ENCODE results near the gene CEP57.
"Not testable (repeated sequence)": the region's sequence is repeated elsewhere in the genome, so short reads cannot be mapped to it uniquely, and the experiment has no call there.

Gene CEP57

GRCh38 chr11:95800438-95800837 lies 10.1 kb downstream of the CEP57 start:
- H3K36me3 ChIP-seq (ENCODE audit: control insufficient read depth, insufficient read depth, low read length), result peaks cover 5% of the 10 kb centered on the region

GRCh38 chr11:95802806-95803205 lies 12.5 kb downstream of the CEP57 start:
- Histone ChIP-seq H3K9ac (ENCODE audit: low read depth, low read length) (no peak overlapping the region), H3K27me3 (ENCODE audit: control insufficient read depth, insufficient read depth, low read length) (no peaks in the 10 kb centered on the region), H3K4me3 (ENCODE audit: low read depth, low read length) (no peak overlapping the region), H3K36me3 (ENCODE audit: control insufficient read depth, insufficient read depth, low read length) (peaks cover 18% of the 10 kb centered on the region), H3K9me3 (ENCODE audit: control insufficient read depth, insufficient read depth, low read length) (peaks cover 6% of the 10 kb centered on the region), H3K4me1 (ENCODE audit: control insufficient read depth, insufficient read depth, low read length) (no peaks in the 10 kb centered on the region)

More at GRCh38 chr11:95800438-95800837, 10.1 kb downstream of the CEP57 start:
- Histone ChIP-seq H3K9me3 (ENCODE audit: control insufficient read depth, insufficient read depth, low read length) (no peaks in the 10 kb centered on the region), H3K4me3 (ENCODE audit: low read depth, low read length) (no peak overlapping the region), H3K9ac (ENCODE audit: low read depth, low read length) (no peak overlapping the region), H3K4me1 (ENCODE audit: control insufficient read depth, insufficient read depth, low read length) (no peaks in the 10 kb centered on the region), H3K27me3 (ENCODE audit: control insufficient read depth, insufficient read depth, low read length) (no peaks in the 10 kb centered on the region)

DNA sequence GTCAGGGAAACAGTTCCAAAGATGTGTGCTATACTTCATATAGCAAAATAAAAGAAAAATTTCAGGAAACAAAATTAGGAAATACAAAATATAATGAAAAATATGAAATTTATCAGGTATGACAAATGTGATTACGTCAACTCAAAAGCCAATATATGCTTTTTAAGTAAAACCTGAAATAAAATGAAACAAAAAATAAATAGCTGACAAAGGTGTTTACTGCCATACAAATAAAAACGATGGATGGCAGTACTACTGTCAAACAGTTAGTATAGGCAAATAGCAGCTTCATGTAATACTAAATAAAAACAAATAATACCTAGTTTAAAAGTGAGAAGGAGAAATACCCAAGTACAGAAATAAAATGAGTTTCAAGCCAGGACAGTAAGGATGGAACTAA lies 13.7 kb downstream of the CEP57 start:
- Histone ChIP-seq H3K27me3 (ENCODE audit: control insufficient read depth, insufficient read depth, low read length) (no peaks in the 10 kb centered on the region), H3K4me3 (ENCODE audit: low read depth, low read length) (no peak overlapping the region), H3K9ac (ENCODE audit: low read depth, low read length) (no peak overlapping the region), H3K4me1 (ENCODE audit: control insufficient read depth, insufficient read depth, low read length) (no peaks in the 10 kb centered on the region), H3K36me3 (ENCODE audit: control insufficient read depth, insufficient read depth, low read length) (peaks cover 18% of the 10 kb centered on the region), H3K9me3 (ENCODE audit: control insufficient read depth, insufficient read depth, low read length) (peaks cover 6% of the 10 kb centered on the region)

GRCh38 chr11:95805869-95806268 lies 15.6 kb downstream of the CEP57 start:
- Histone ChIP-seq H3K4me3 (ENCODE audit: low read depth, low read length) (no peak overlapping the region), H3K9ac (ENCODE audit: low read depth, low read length) (no peak overlapping the region), H3K9me3 (ENCODE audit: control insufficient read depth, insufficient read depth, low read length) (peaks cover 6% of the 10 kb centered on the region), H3K4me1 (ENCODE audit: control insufficient read depth, insufficient read depth, low read length) (no peaks in the 10 kb centered on the region), H3K27me3 (ENCODE audit: control insufficient read depth, insufficient read depth, low read length) (no peaks in the 10 kb centered on the region), H3K36me3 (ENCODE audit: control insufficient read depth, insufficient read depth, low read length) (peaks cover 18% of the 10 kb centered on the region)

- H3K4me1 ChIP-seq (ENCODE audit: control insufficient read depth, insufficient read depth, low read length); H3K9ac ChIP-seq (ENCODE audit: low read depth, low read length); H3K9me3 ChIP-seq (ENCODE audit: control insufficient read depth, insufficient read depth, low read length); H3K4me3 ChIP-seq (ENCODE audit: low read depth, low read length); H3K27me3 ChIP-seq (ENCODE audit: control insufficient read depth, insufficient read depth, low read length): not testable (repeated sequence)
- H3K36me3 ChIP-seq (ENCODE audit: control insufficient read depth, insufficient read depth, low read length), result peaks cover 18% of the 10 kb centered on the region
Observed at GRCh38 chr11:95806464-95806863, 16.2 kb downstream of the CEP57 start.

DNA sequence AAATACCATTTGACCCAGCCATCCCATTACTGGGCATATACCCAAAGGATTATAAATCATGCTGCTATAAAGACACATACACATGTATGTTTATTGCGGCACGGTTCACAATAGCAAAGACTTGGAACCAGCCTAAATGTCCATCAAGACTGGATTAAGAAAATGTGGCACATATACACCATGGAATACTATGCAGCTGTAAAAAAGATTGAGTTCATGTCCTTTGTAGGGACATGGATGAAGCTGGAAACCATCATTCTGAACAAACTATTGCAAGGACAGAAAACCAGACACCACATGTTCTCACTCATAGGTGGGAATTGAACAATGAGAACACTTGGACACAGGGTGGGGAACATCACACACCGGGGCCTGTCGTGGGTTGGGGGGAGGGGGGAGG lies 20.8 kb downstream of the CEP57 start:
- H3K27me3 ChIP-seq (ENCODE audit: control insufficient read depth, insufficient read depth, low read length); H3K9me3 ChIP-seq (ENCODE audit: control insufficient read depth, insufficient read depth, low read length); H3K4me1 ChIP-seq (ENCODE audit: control insufficient read depth, insufficient read depth, low read length); H3K4me3 ChIP-seq (ENCODE audit: low read depth, low read length); H3K9ac ChIP-seq (ENCODE audit: low read depth, low read length): not testable (repeated sequence)
- H3K36me3 ChIP-seq (ENCODE audit: control insufficient read depth, insufficient read depth, low read length), result peaks cover 10% of the 10 kb centered on the region

- no peaks in the 10 kb centered on the region for H3K36me3 ChIP-seq (ENCODE audit: control insufficient read depth, insufficient read depth, low read length)
- no peaks in the 10 kb centered on the region for H3K4me1 ChIP-seq (ENCODE audit: control insufficient read depth, insufficient read depth, low read length)
- no peak overlapping the region for H3K9ac ChIP-seq (ENCODE audit: low read depth, low read length)
- H3K27me3 ChIP-seq (ENCODE audit: control insufficient read depth, insufficient read depth, low read length), result no peaks in the 10 kb centered on the region
- no peak overlapping the region for H3K4me3 ChIP-seq (ENCODE audit: low read depth, low read length)
- no peaks in the 10 kb centered on the region for H3K9me3 ChIP-seq (ENCODE audit: control insufficient read depth, insufficient read depth, low read length)
Observed at GRCh38 chr11:95816037-95816436, 25.7 kb downstream of the CEP57 start.

DNA sequence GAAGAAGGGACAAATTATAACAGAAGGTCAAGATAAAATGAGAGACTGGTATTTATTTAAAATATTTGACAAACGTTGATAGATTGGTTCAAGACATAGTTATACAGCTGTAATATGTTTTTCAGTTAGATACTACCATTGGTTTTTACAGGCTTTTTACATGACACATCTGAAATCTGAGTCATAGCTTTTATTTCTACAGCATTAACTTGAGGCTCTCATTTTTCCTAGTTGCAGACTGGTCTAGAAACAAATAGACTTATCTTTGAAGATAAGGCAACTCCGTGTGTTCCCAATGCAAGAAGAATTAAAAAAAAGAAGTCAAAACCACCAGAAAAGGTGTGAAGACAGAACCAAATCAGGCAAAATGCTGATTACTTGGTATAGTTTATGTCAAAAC lies 31.3 kb downstream of the CEP57 start:
- H3K36me3 ChIP-seq (ENCODE audit: control insufficient read depth, insufficient read depth, low read length), result no peaks in the 10 kb centered on the region
- H3K4me1 ChIP-seq (ENCODE audit: control insufficient read depth, insufficient read depth, low read length), result no peaks in the 10 kb centered on the region
- no peaks in the 10 kb centered on the region for H3K27me3 ChIP-seq (ENCODE audit: control insufficient read depth, insufficient read depth, low read length)
- no peak overlapping the region for H3K9ac ChIP-seq (ENCODE audit: low read depth, low read length)
- H3K9me3 ChIP-seq (ENCODE audit: control insufficient read depth, insufficient read depth, low read length), result no peaks in the 10 kb centered on the region
- H3K4me3 ChIP-seq (ENCODE audit: low read depth, low read length), result no peak overlapping the region

DNA sequence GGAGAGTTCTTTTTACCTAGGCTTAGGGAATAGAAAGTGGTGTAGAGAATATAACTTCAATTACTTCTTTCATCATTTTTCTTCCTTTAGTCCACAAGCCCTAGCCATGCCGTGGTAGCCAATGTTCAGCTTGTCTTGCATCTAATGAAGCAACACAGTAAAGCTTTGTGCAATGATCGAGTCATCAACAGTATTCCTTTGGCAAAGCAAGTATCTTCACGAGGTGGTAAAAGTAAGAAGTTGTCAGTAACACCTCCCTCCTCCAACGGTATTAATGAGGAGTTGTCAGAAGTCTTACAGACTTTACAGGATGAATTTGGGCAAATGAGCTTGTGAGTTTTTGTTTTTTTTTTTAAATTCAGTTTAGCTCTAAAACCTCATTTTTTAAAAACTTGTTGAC lies 37.4 kb downstream of the CEP57 start:
- Histone ChIP-seq H3K4me3 (ENCODE audit: low read depth, low read length) (no peak overlapping the region), H3K36me3 (ENCODE audit: control insufficient read depth, insufficient read depth, low read length) (no peaks in the 10 kb centered on the region)

DNA sequence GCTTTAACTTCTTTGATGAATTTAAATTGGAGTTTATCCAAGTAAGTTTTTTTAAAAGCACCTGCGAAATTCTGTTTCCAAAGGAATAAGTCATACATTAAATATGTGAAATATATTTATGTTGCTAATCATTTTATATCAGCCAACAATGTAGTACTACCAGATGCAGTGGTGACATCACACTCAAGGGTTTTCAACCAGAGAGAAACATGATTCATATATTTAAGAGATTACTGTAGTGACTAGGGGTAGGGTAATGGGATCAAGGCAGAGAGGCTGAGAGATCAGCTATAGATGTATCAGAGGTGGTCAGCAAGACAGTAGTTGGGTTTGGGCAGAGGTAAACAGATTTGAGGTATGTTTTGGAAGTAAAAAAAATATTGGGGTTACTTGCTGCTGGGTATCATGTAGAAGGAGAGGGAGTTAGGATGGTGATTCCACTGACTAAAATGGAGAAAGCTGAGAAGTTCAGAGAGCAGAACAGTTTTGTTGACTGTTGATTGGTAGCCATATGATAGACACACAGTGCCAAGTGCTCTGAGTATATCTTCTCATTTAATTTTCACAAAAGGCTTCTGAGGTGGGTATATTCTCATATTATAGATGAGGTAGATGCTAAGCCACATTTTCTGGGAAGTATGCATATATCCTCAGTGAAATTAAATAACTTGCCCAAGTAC lies 39.4 kb downstream of the CEP57 start:
- Histone ChIP-seq H3K9ac (ENCODE audit: low read depth, low read length) (no peak overlapping the region), H3K4me3 (ENCODE audit: low read depth, low read length) (no peak overlapping the region), H3K36me3 (ENCODE audit: control insufficient read depth, insufficient read depth, low read length) (no peaks in the 10 kb centered on the region), H3K9me3 (ENCODE audit: control insufficient read depth, insufficient read depth, low read length) (no peaks in the 10 kb centered on the region), H3K27me3 (ENCODE audit: control insufficient read depth, insufficient read depth, low read length) (no peaks in the 10 kb centered on the region), H3K4me1 (ENCODE audit: control insufficient read depth, insufficient read depth, low read length) (no peaks in the 10 kb centered on the region)

More for the DNA sequence above, 37.4 kb downstream of the CEP57 start:
- H3K9me3 ChIP-seq (ENCODE audit: control insufficient read depth, insufficient read depth, low read length), result no peaks in the 10 kb centered on the region
- H3K9ac ChIP-seq (ENCODE audit: low read depth, low read length), result no peak overlapping the region
- no peaks in the 10 kb centered on the region for H3K27me3 ChIP-seq (ENCODE audit: control insufficient read depth, insufficient read depth, low read length)
- no peaks in the 10 kb centered on the region for H3K4me1 ChIP-seq (ENCODE audit: control insufficient read depth, insufficient read depth, low read length)

- Histone ChIP-seq H3K27me3 (ENCODE audit: control insufficient read depth, insufficient read depth, low read length) (no peaks in the 10 kb centered on the region), H3K4me1 (ENCODE audit: control insufficient read depth, insufficient read depth, low read length) (no peaks in the 10 kb centered on the region), H3K9ac (ENCODE audit: low read depth, low read length) (no peak overlapping the region), H3K36me3 (ENCODE audit: control insufficient read depth, insufficient read depth, low read length) (no peaks in the 10 kb centered on the region), H3K4me3 (ENCODE audit: low read depth, low read length) (no peak overlapping the region), H3K9me3 (ENCODE audit: control insufficient read depth, insufficient read depth, low read length) (no peaks in the 10 kb centered on the region)
Observed at GRCh38 chr11:95831198-95831883, 41.0 kb downstream of the CEP57 start.

- Histone ChIP-seq H3K27me3 (ENCODE audit: control insufficient read depth, insufficient read depth, low read length) (no peaks in the 10 kb centered on the region), H3K9ac (ENCODE audit: low read depth, low read length) (no peak overlapping the region), H3K9me3 (ENCODE audit: control insufficient read depth, insufficient read depth, low read length) (no peaks in the 10 kb centered on the region), H3K4me1 (ENCODE audit: control insufficient read depth, insufficient read depth, low read length) (no peaks in the 10 kb centered on the region), H3K36me3 (ENCODE audit: control insufficient read depth, insufficient read depth, low read length) (no peaks in the 10 kb centered on the region), H3K4me3 (ENCODE audit: low read depth, low read length) (no peak overlapping the region)
Observed at GRCh38 chr11:95832763-95833162, 42.5 kb downstream of the CEP57 start.

Data from iPS-15b (cell line).